Right atrium auricular region (tissue), 2 donors: ENCODE results near the gene SENP3. TPM values are rescaled to one million over a fixed set of nuclear protein-coding genes. Genes with fewer than 3 reads are reported as not detected.
A peak's percentile ranks its signal among the peaks of the same experiment; 100 is the strongest.
"Not testable (repeated sequence)": the region's sequence is repeated elsewhere in the genome, so short reads cannot be mapped to it uniquely, and the experiment has no call there.

Experiments
- DNase-seq: peaks from one replicate; pipeline ENCODE4 v3.0.0-alpha.2; 2019; ENCODE audit warnings: low spot score
- H3K27ac ChIP-seq, 2 donors: fragments of 200-600 bp; sonication (generic); 1 replicate in 1 of 2; 2 replicates in 1 of 2; pipeline ENCODE4 v1.5.1; 2016 to 2019
- H3K27me3 ChIP-seq, 2 donors: fragments of 200-600 bp; sonication (generic); one replicate each; pipeline versions ENCODE4 v1.5.1 to v1.6.0; 2017 to 2019
- H3K36me3 ChIP-seq: fragments of 200-600 bp; sonication (generic); one replicate; pipeline ENCODE4 v1.5.1; 2016
- H3K4me1 ChIP-seq, 2 donors: fragments of 200-600 bp; sonication (generic); one replicate each; pipeline versions ENCODE4 v1.5.1 to v1.6.0; 2017 to 2019
- H3K4me3 ChIP-seq, 2 donors: fragments of 200-600 bp; sonication (generic); 1 replicate in 1 of 2; 2 replicates in 1 of 2; pipeline ENCODE4 v1.5.1; 2017 to 2019; ENCODE audit warnings: mild to moderate bottlenecking in 1 of 2, moderate library complexity in 1 of 2
- H3K9me3 ChIP-seq, 2 donors: fragments of 200-600 bp; sonication (generic); one replicate each; pipeline ENCODE4 v1.5.1; 2019
- total RNA-seq, 2 donors: library from RNA; depleted of rRNA; stranded (reverse); fragments of >200 nt; gene quantifications; one replicate each; pipeline ENCODE4 v1.1.0, GENCODE V29; 2016
- TF ChIP-seq, protein P1 (sequence below), 2 donors: fragments of 200-600 bp; sonication (generic); IDR thresholded peaks; one replicate each; pipeline ENCODE4 v1.5.1; 2019; ENCODE audit warnings: antibody characterized with exemption in 2 of 2

SENP3 gene
- total RNA-seq, 2 donors from 2014 or later = 45.9 to 56.1 TPM

DNA sequence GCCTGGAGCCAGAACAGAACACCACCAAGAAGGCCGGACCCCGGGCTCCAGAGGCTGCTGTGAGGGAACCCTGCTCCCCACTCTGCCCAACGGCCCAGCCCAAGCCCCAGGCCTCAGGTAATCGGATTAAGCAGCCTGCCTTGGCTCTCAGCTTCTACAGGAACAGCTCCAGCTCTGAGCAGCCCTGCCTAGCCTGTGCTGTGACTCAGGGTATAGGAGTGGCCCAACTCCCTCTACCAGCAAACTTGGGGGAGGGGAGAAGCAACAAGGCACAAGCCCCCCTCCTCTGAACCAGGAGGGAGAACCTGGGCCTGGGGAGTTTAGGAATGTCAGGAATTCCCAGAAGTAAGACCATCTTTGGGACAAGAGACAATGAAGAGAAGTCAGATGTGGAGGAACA, 29.0 kb downstream of the SENP3 start:
- no peaks in the 10 kb centered on the region for H3K9me3 ChIP-seq
- no peak overlapping the region for H3K4me3 ChIP-seq
- H3K27ac ChIP-seq = no peak overlapping the region
- H3K4me1 ChIP-seq = peaks cover 0 to 36% of the 10 kb centered on the region in 2 donors
- TF ChIP-seq, protein P1, sequence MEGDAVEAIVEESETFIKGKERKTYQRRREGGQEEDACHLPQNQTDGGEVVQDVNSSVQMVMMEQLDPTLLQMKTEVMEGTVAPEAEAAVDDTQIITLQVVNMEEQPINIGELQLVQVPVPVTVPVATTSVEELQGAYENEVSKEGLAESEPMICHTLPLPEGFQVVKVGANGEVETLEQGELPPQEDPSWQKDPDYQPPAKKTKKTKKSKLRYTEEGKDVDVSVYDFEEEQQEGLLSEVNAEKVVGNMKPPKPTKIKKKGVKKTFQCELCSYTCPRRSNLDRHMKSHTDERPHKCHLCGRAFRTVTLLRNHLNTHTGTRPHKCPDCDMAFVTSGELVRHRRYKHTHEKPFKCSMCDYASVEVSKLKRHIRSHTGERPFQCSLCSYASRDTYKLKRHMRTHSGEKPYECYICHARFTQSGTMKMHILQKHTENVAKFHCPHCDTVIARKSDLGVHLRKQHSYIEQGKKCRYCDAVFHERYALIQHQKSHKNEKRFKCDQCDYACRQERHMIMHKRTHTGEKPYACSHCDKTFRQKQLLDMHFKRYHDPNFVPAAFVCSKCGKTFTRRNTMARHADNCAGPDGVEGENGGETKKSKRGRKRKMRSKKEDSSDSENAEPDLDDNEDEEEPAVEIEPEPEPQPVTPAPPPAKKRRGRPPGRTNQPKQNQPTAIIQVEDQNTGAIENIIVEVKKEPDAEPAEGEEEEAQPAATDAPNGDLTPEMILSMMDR (IDR thresholded peaks at IDR 0.05) = no peak
- H3K27me3 ChIP-seq = no peaks in the 10 kb centered on the region
- peaks cover 51% of the 10 kb centered on the region for H3K36me3 ChIP-seq
- DNase-seq = no peak

DNA sequence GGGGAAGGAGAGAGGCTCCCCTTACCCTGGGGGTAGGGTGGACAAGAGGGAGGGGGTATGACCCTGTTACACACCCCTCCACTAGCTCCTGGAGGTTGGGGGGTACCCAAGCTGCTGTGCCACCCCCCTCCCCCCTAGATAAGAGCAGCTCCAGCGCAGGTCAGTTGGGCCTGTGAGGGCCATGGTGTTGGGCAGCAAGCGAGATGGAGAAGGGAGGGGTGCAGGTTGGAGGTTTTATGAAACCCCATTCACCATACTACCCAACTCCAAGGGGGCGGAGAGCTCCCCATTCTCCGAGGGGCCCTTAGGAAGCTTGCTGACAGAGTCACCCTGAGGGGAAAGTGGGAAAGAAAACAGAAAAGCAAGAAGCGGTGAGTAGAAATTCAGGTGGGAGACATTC, 29.9 kb downstream of the SENP3 start:
- Histone ChIP-seq H3K27me3 (no peaks in the 10 kb centered on the region), H3K27ac (no peak overlapping the region), H3K4me1 (peaks cover 0 to 35% of the 10 kb centered on the region in 2 donors), H3K9me3 (no peaks in the 10 kb centered on the region), H3K36me3 (peaks cover 59% of the 10 kb centered on the region), H3K4me3 (no peak overlapping the region)
- DNase-seq = no peak
- TF ChIP-seq, protein P1 (IDR thresholded peaks at IDR 0.05) = no peak

DNA sequence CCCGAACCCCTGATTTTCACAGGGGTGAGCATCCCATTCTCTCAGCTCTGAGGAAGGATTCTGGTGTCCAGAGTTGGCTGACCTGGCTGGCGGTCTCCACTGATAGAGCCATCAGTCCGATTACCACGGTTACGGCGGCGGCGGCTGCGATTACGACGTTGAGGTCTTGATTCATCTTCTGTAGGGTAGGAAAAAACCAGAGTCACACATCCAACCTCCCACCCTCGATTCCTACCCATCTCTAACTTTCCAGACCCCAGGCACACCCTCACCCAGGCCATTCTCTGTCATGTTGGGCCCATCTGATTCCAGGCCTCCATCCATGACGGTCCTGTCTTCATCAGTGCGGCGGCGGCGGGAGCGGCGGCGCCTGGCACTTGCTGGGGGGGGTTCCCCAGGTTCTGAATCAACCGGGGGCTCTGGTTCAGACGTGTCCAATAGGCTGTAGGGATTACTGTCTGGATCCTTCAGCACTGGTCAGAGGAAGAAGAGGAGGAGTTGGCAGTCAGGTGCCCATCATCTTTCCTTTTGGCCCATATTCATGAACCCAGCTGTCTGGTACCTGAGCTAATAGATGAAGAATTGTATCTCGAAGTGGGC, 30.8 kb downstream of the SENP3 start:
- Histone ChIP-seq H3K9me3 (no peaks in the 10 kb centered on the region), H3K4me1 (peaks cover 0 to 26% of the 10 kb centered on the region in 2 donors), H3K27me3 (no peaks in the 10 kb centered on the region), H3K4me3 (no peak overlapping the region), H3K27ac (no peak overlapping the region), H3K36me3 (peaks cover 68% of the 10 kb centered on the region)
- TF ChIP-seq, protein P1 (IDR thresholded peaks at IDR 0.05) = no peak
- DNase-seq = no peak

DNA sequence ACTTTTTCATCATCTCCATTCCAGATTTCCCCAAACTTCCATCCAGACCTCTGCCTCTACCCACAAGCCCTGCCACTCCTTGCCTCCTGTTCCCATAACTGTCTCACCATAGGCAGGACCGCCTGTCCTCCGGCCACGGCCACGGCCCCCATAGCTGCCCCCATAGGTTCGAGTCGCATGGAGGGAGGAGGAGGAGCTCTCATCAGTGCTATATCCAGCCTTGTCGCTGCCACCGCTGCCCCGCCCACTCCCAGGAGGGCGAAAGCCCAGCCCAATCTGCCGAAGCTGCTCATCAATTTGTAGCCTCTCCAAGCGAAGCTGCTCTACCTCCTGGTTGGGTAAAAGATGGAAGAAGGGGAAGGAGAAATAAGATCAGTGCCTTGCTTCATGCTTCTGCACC, 31.6 kb downstream of the SENP3 start:
- TF ChIP-seq, protein P1 (IDR thresholded peaks at IDR 0.05) = no peak
- Histone ChIP-seq H3K27me3 (no peaks in the 10 kb centered on the region), H3K9me3 (no peaks in the 10 kb centered on the region), H3K4me3 (no peak overlapping the region), H3K4me1 (peaks cover 0 to 18% of the 10 kb centered on the region in 2 donors), H3K27ac (no peak overlapping the region), H3K36me3 (peaks cover 73% of the 10 kb centered on the region)
- DNase-seq = no peak

DNA sequence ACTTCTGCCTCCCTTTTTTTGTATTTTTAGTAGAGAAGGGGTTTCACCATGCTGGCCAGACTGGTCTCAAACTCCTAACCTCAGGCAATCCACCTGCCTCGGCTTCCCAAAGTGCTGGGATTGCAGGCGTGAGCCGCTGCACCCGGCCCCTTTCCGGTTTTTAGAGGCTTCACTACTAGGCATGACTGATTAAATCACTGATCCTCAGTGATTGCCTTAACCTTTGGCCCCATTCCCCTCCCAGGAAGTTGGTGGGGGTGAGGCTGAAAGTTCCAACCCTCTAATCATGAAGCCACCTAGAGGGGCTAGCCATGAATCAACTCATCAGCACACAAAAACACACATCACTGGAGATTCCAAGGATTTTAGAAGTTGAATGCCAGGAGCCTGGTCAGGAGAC, 35.8 kb downstream of the SENP3 start:
- H3K36me3 ChIP-seq = peaks cover 95% of the 10 kb centered on the region
- not testable (repeated sequence) for H3K27ac ChIP-seq, H3K4me1 ChIP-seq, H3K4me3 ChIP-seq, DNase-seq, H3K27me3 ChIP-seq, H3K9me3 ChIP-seq

DNA sequence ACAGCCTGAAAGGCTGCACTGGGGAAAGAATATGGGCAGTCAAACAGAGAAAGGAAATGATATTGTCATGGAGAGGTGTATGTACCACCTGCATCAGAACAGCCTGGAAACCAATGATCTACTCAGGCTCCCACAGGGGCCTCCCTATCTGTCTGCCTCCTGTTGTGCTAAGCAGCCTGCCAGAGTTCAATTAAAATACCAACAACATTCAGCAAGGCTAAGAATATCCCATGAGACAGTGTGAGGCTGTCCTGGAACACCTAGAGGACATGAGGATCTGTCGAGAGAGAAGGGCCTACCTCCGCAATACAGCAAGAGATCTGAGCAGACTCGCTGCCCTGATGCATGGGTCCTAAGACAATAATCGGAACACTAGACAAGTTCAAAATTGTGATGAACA, 44.6 kb downstream of the SENP3 start:
- Histone ChIP-seq H3K9me3 (no peaks in the 10 kb centered on the region), H3K27ac (peak overlapping the region; percentile 73 to 94), H3K4me1 (peaks cover 0 to 28% of the 10 kb centered on the region in 2 donors), H3K4me3 (no peak overlapping the region), H3K27me3 (no peaks in the 10 kb centered on the region), H3K36me3 (peaks cover 50% of the 10 kb centered on the region)
- TF ChIP-seq, protein P1 (IDR thresholded peaks at IDR 0.05) = no peak
- no peak for DNase-seq
